ENCODE data around the gene FRMD4A.

Gene FRMD4A

DNA sequence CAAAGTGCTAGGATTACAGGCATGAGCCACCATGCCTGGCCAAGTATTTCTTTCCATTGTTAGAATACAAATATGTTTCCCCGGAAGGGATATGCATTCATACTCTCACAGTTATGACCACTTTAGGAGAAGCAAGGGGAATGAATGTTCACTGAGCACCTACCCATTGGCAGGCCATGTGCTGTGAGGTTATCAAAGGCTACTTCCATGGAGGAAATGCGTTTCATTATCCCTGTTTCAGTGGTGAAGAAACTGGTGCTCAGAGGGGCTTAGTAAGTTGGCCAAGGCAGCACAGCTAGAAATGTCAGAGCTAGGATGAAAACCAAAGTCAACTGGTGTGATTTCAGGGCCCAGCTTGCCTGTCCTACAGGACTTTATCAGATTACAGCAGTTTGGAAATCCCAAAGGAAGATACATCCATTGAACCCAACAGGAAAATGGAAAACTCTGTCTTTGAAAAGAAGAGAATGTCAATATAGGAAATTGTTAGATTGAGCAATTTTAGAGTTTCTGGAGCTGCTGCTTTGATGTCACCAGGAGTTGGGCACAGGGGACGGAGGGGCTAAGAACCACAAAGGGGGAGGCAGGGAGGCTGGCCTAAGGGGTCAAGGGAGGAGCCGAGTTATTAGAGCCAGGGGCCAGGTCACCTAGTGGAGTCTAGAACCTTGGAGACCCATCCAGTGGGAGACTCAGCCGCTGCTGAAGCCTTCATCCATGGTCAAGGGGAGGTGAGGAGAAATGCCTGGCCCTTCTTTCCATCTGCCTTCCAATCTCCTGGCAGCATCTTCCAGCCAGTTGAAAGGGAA lies 319.8 kb downstream of the FRMD4A start:
- no peaks in the 10 kb centered on the region for H4K20me1 ChIP-seq (ENCODE audit: control insufficient read depth, insufficient read depth, low read depth, low read length)
- peaks cover 37% of the 10 kb centered on the region for H3K4me1 ChIP-seq (ENCODE audit: control insufficient read depth, low read length)
- no peak overlapping the region for H3K27ac ChIP-seq (ENCODE audit: low read depth, low read length)
- no peaks in the 10 kb centered on the region; the same call in 1 of the 2 replicates for H3F3A ChIP-seq (ENCODE audit: control insufficient read depth, insufficient read depth)
- H3K4me2 ChIP-seq (ENCODE audit: low read length), result no peak overlapping the region
- no peak overlapping the region for H3K4me3 ChIP-seq (ENCODE audit: low read length)
- no peaks in the 10 kb centered on the region for H3K36me3 ChIP-seq (ENCODE audit: control insufficient read depth, low read length)
- no peaks in the 10 kb centered on the region for H3K9me2 ChIP-seq (replicated peaks; ENCODE audit: control insufficient read depth, low read length)
- TF ChIP-seq EZH2phosphoT487 (IDR thresholded peaks at IDR 0.05; ENCODE audit: borderline replicate concordance, low read length), result no peak
- TF ChIP-seq, protein P1, sequence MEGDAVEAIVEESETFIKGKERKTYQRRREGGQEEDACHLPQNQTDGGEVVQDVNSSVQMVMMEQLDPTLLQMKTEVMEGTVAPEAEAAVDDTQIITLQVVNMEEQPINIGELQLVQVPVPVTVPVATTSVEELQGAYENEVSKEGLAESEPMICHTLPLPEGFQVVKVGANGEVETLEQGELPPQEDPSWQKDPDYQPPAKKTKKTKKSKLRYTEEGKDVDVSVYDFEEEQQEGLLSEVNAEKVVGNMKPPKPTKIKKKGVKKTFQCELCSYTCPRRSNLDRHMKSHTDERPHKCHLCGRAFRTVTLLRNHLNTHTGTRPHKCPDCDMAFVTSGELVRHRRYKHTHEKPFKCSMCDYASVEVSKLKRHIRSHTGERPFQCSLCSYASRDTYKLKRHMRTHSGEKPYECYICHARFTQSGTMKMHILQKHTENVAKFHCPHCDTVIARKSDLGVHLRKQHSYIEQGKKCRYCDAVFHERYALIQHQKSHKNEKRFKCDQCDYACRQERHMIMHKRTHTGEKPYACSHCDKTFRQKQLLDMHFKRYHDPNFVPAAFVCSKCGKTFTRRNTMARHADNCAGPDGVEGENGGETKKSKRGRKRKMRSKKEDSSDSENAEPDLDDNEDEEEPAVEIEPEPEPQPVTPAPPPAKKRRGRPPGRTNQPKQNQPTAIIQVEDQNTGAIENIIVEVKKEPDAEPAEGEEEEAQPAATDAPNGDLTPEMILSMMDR (IDR thresholded peaks at IDR 0.05; ENCODE audit: low read depth, low read length, poor library complexity, severe bottlenecking), result no peak
- H3K27me3 ChIP-seq (ENCODE audit: control insufficient read depth, low read length), result peaks cover 58% of the 10 kb centered on the region
- no peaks in the 10 kb centered on the region for H3K9me3 ChIP-seq (ENCODE audit: control insufficient read depth, insufficient read depth, low read length)
- no peaks in the 10 kb centered on the region for H3K79me2 ChIP-seq (ENCODE audit: control insufficient read depth, low read length)

DNA sequence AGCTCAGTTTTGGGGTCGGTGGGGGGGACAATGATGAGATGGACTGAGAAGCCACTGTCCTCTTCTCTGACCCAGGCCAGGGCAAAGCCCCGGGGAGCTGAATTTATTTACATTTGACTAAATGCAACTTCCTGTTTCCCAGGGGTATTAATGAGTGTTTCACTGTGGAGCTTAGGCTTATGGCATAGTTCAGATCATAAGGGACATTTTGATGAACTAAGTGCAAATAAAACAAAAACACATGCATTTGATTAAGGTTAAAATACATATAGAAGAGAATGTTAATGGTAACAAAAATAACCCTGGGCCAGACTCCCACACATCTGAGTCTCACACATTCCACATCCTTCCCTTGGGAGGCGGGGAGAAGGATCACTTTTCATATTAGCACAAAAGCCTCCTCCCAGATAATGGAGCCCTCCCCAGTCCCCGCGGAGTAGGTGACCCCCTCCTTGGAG lies 320.6 kb downstream of the FRMD4A start:
- H3K27ac ChIP-seq (ENCODE audit: low read depth, low read length), result no peak overlapping the region
- no peaks in the 10 kb centered on the region for H3K9me2 ChIP-seq (replicated peaks; ENCODE audit: control insufficient read depth, low read length)
- no peaks in the 10 kb centered on the region for H3K79me2 ChIP-seq (ENCODE audit: control insufficient read depth, low read length)
- H3K9me3 ChIP-seq (ENCODE audit: control insufficient read depth, insufficient read depth, low read length), result no peaks in the 10 kb centered on the region
- H4K20me1 ChIP-seq (ENCODE audit: control insufficient read depth, insufficient read depth, low read depth, low read length), result no peaks in the 10 kb centered on the region
- peaks cover 29% of the 10 kb centered on the region for H3K4me1 ChIP-seq (ENCODE audit: control insufficient read depth, low read length)
- peak overlapping the region; percentile 66 for H3K4me2 ChIP-seq (ENCODE audit: low read length)
- H3K36me3 ChIP-seq (ENCODE audit: control insufficient read depth, low read length), result no peaks in the 10 kb centered on the region
- peaks cover 60% of the 10 kb centered on the region for H3K27me3 ChIP-seq (ENCODE audit: control insufficient read depth, low read length)
- no peak for TF ChIP-seq EZH2phosphoT487 (IDR thresholded peaks at IDR 0.05; ENCODE audit: borderline replicate concordance, low read length)
- TF ChIP-seq, protein P1 (IDR thresholded peaks at IDR 0.05; ENCODE audit: low read depth, low read length, poor library complexity, severe bottlenecking), result no peak
- no peaks in the 10 kb centered on the region; the same call in 1 of the 2 replicates for H3F3A ChIP-seq (ENCODE audit: control insufficient read depth, insufficient read depth)
- peak overlapping the region; percentile 67 for H3K4me3 ChIP-seq (ENCODE audit: low read length)

DNA sequence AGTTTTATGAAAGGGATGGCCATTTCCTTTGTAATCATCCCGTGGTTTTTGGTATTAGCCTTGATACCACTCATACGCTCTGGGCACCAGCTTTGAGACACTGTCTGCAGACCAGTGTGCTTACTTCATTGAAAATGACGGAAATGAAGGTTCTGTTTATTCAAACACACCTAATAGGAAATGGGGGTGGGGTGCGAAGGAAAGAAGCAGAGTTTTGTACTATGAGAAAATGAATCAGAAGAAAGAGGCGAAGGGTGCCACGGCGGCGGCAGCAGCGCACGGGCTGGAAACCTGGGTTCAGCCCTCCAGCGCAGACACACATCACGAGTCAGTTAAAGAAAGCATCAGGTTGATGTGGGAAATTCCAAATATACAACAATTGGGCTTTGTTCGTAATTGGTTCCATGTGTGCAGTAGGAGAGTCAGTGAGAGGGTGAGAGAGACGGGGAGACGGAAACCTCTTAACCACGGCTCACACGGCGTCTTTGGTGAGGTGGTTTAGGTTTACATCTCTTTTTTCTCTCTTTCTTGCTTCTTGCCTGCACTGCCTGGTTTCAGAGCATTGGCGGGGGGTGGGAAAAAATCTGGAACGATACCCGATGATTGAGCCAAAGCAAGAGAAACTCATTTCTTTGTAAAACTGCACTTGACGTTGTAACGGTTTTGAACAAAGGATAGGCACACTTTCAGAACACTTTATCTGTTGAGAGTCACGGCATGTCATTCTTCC lies 321.2 kb downstream of the FRMD4A start:
- Histone ChIP-seq H3K9me3 (ENCODE audit: control insufficient read depth, insufficient read depth, low read length) (no peaks in the 10 kb centered on the region), H3K4me1 (ENCODE audit: control insufficient read depth, low read length) (peaks cover 29% of the 10 kb centered on the region), H4K20me1 (ENCODE audit: control insufficient read depth, insufficient read depth, low read depth, low read length) (no peaks in the 10 kb centered on the region), H3K79me2 (ENCODE audit: control insufficient read depth, low read length) (no peaks in the 10 kb centered on the region), H3K36me3 (ENCODE audit: control insufficient read depth, low read length) (no peaks in the 10 kb centered on the region), H3K27ac (ENCODE audit: low read depth, low read length) (no peak overlapping the region), H3K4me3 (ENCODE audit: low read length) (peak overlapping the region; percentile 67), H3K9me2 (replicated peaks; ENCODE audit: control insufficient read depth, low read length) (no peaks in the 10 kb centered on the region), H3K4me2 (ENCODE audit: low read length) (peak overlapping the region; percentile 66), H3F3A (ENCODE audit: control insufficient read depth, insufficient read depth) (no peaks in the 10 kb centered on the region; the same call in 1 of the 2 replicates), H3K27me3 (ENCODE audit: control insufficient read depth, low read length) (peaks cover 59% of the 10 kb centered on the region)
- TF ChIP-seq EZH2phosphoT487 (IDR thresholded peaks at IDR 0.05; ENCODE audit: borderline replicate concordance, low read length), result peak; percentile 51; the same call in 1 of the 2 replicates
- TF ChIP-seq, protein P1 (IDR thresholded peaks at IDR 0.05; ENCODE audit: low read depth, low read length, poor library complexity, severe bottlenecking), result no peak
